GM21381 (cell line): ENCODE measurements around the gene CUL9.

ENCODE experiments used
- ATAC-seq: cut with Tn5 transposase; IDR thresholded peaks from one replicate; pipeline ENCODE4 v1.9.1; 2021; ENCODE audit warnings: mild to moderate bottlenecking, moderate library complexity; ENCODE audit not compliant: unreplicated experiment

Gene CUL9

GRCh38 chr6:43172104-43173007 is 9.6 kb upstream of the CUL9 start:
- ATAC-seq = no peak

- ATAC-seq = no peak
Observed at GRCh38 chr6:43173591-43174262, 8.3 kb upstream of the CUL9 start.

GRCh38 chr6:43174263-43175112 is 7.5 kb upstream of the CUL9 start:
- ATAC-seq = peak; percentile 61

- ATAC-seq = no peak
Observed at GRCh38 chr6:43175676-43176422, 6.1 kb upstream of the CUL9 start.

GRCh38 chr6:43176423-43176786 is 5.6 kb upstream of the CUL9 start:
- no peak for ATAC-seq

GRCh38 chr6:43178150-43178549 is 3.8 kb upstream of the CUL9 start:
- ATAC-seq = no peak

- ATAC-seq = no peak
Observed at GRCh38 chr6:43178951-43179830, 2.8 kb upstream of the CUL9 start.

- no peak for ATAC-seq
Observed at GRCh38 chr6:43180058-43180457, 1.9 kb upstream of the CUL9 start.

- ATAC-seq = no peak
Observed at GRCh38 chr6:43180985-43181384, 1.0 kb upstream of the CUL9 start.

GRCh38 chr6:43181621-43181941 is 415 bp upstream of the CUL9 start:
- ATAC-seq = no peak

- ATAC-seq = no peak
Observed at GRCh38 chr6:43183441-43183840, 1.4 kb downstream of the CUL9 start.

GRCh38 chr6:43184268-43184985 is 2.4 kb downstream of the CUL9 start:
- ATAC-seq = no peak

GRCh38 chr6:43185391-43185985 is 3.5 kb downstream of the CUL9 start:
- ATAC-seq = no peak

GRCh38 chr6:43186019-43186418 is 4.0 kb downstream of the CUL9 start:
- ATAC-seq = no peak

- no peak for ATAC-seq
Observed at GRCh38 chr6:43186706-43187105, 4.7 kb downstream of the CUL9 start.

GRCh38 chr6:43187821-43188220 is 5.8 kb downstream of the CUL9 start:
- no peak for ATAC-seq

GRCh38 chr6:43188426-43188825 is 6.4 kb downstream of the CUL9 start:
- no peak for ATAC-seq

- no peak for ATAC-seq
Observed at GRCh38 chr6:43189776-43190304, 7.8 kb downstream of the CUL9 start.

GRCh38 chr6:43192911-43193310 is 10.9 kb downstream of the CUL9 start:
- ATAC-seq = no peak
